ENCODE measurements around the gene ISG15. TPM values are rescaled to one million over a fixed set of nuclear protein-coding genes. Genes with fewer than 3 reads are reported as not detected.

ISG15 gene
- total and polyA plus RNA-seq, 4 donors = 12.7 to 234 (median 131) TPM

GRCh38 chr1:1000357-1001056, 12.8 kb upstream of the ISG15 start:
- H3K27ac ChIP-seq (ENCODE audit: low read depth in 1 of 2, low read length in 1 of 2) = peak overlapping the region; percentile 99
- TF ChIP-seq CTCF (IDR thresholded peaks at IDR 0.05; ENCODE audit: control extremely low read depth, extremely low read depth) = no peak
- H3K36me3 ChIP-seq (ENCODE audit: control insufficient read depth in 4 of 4, insufficient read depth in 4 of 4, low read length in 4 of 4) = no peaks in the 10 kb centered on the region
- peak overlapping the region; percentile 64 for H3K4me3 ChIP-seq
- H3K27me3 ChIP-seq (ENCODE audit: control insufficient read depth in 3 of 3, insufficient read depth in 3 of 3, low read length in 2 of 3) = peaks cover 0 to 12% (median 0%) of the 10 kb centered on the region in 3 donors
- peaks cover 0 to 28% (median 15%) of the 10 kb centered on the region in 5 donors for H3K4me1 ChIP-seq (ENCODE audit: control insufficient read depth in 5 of 5, insufficient read depth in 5 of 5, low read length in 5 of 5)
- H3K9me3 ChIP-seq (ENCODE audit: control insufficient read depth in 4 of 4, insufficient read depth in 3 of 4, low read length in 3 of 4) = no peaks in the 10 kb centered on the region
- DNase-seq (peak; percentile 86 to 90 (median 88)), ATAC-seq (ENCODE audit: insufficient read depth, low FRiP score) (peak; percentile 59)
- 0 to 1% methylated on average over 53 to 75 of the region's 75 CpGs for WGBS, 2 donors
- H3K9ac ChIP-seq (ENCODE audit: insufficient read depth in 1 of 2, low read length in 2 of 2) = peak overlapping the region; percentile 67 to 77

- peaks cover 0 to 32% (median 17%) of the 10 kb centered on the region in 5 donors for H3K4me1 ChIP-seq (ENCODE audit: control insufficient read depth in 5 of 5, insufficient read depth in 5 of 5, low read length in 5 of 5)
Observed at GRCh38 chr1:1001057-1001783, 12.1 kb upstream of the ISG15 start.

GRCh38 chr1:1003618-1004419, 9.5 kb upstream of the ISG15 start:
- no peak overlapping the region for H3K9ac ChIP-seq (ENCODE audit: insufficient read depth in 1 of 2, low read length in 2 of 2)
- H3K4me3 ChIP-seq = no peak overlapping the region
- peaks cover 0 to 27% (median 19%) of the 10 kb centered on the region in 5 donors for H3K4me1 ChIP-seq (ENCODE audit: control insufficient read depth in 5 of 5, insufficient read depth in 5 of 5, low read length in 5 of 5)
- 79 to 85% methylated on average over 22 of the region's 22 CpGs for WGBS, 2 donors
- ATAC-seq (ENCODE audit: insufficient read depth, low FRiP score) = no peak
- H3K27me3 ChIP-seq (ENCODE audit: control insufficient read depth in 3 of 3, insufficient read depth in 3 of 3, low read length in 2 of 3) = no peaks in the 10 kb centered on the region
- no peaks in the 10 kb centered on the region for H3K36me3 ChIP-seq (ENCODE audit: control insufficient read depth in 4 of 4, insufficient read depth in 4 of 4, low read length in 4 of 4)
- no peaks in the 10 kb centered on the region for H3K9me3 ChIP-seq (ENCODE audit: control insufficient read depth in 4 of 4, insufficient read depth in 3 of 4, low read length in 3 of 4)
- H3K27ac ChIP-seq (ENCODE audit: low read depth in 1 of 2, low read length in 1 of 2) = no peak overlapping the region
- DNase-seq = no peak
- no peak for TF ChIP-seq CTCF (IDR thresholded peaks at IDR 0.05; ENCODE audit: control extremely low read depth, extremely low read depth)

More at GRCh38 chr1:1001057-1001783, 12.1 kb upstream of the ISG15 start:
- TF ChIP-seq CTCF (IDR thresholded peaks at IDR 0.05; ENCODE audit: control extremely low read depth, extremely low read depth) = no peak
- peak in 2 of 3 donors; percentile 50 to 66 for DNase-seq
- H3K9ac ChIP-seq (ENCODE audit: insufficient read depth in 1 of 2, low read length in 2 of 2) = peak overlapping the region; percentile 67 to 77
- WGBS, 2 donors = 2 to 3% methylated on average over 40 to 58 of the region's 58 CpGs
- no peaks in the 10 kb centered on the region for H3K36me3 ChIP-seq (ENCODE audit: control insufficient read depth in 4 of 4, insufficient read depth in 4 of 4, low read length in 4 of 4)
- H3K4me3 ChIP-seq = peak overlapping the region; percentile 64
- H3K27me3 ChIP-seq (ENCODE audit: control insufficient read depth in 3 of 3, insufficient read depth in 3 of 3, low read length in 2 of 3) = peaks cover 0 to 9% (median 0%) of the 10 kb centered on the region in 3 donors
- peak overlapping the region; percentile 99 for H3K27ac ChIP-seq (ENCODE audit: low read depth in 1 of 2, low read length in 1 of 2)
- H3K9me3 ChIP-seq (ENCODE audit: control insufficient read depth in 4 of 4, insufficient read depth in 3 of 4, low read length in 3 of 4) = no peaks in the 10 kb centered on the region
- no peak for ATAC-seq (ENCODE audit: insufficient read depth, low FRiP score)
